Karpas-422 (cell line): ENCODE measurements around the gene HEY2. TPM values are rescaled to one million over a fixed set of nuclear protein-coding genes. Genes with fewer than 3 reads are reported as not detected.

ENCODE experiments used
- DNase-seq: peaks from one replicate; pipeline ENCODE4 v3.0.0-alpha.2; 2015
- H2AFZ ChIP-seq: fragments of 200-600 bp; sonication (generic); 2 replicates; pipeline ENCODE4 v1.6.1; 2014; ENCODE audit warnings: antibody characterized with exemption, low read length, mixed read lengths
- H3K27ac ChIP-seq: fragments of 200-600 bp; sonication (generic); 2 replicates; pipeline ENCODE4 v1.5.1; 2014; ENCODE audit warnings: mild to moderate bottlenecking, low read length, moderate library complexity
- H3K27me3 ChIP-seq: fragments of 200-600 bp; sonication (generic); 2 replicates; pipeline ENCODE4 v1.6.1; 2014; ENCODE audit warnings: low read length, mixed read lengths
- H3K36me3 ChIP-seq: fragments of 200-600 bp; sonication (generic); 2 replicates; pipeline ENCODE4 v1.6.1; 2014; ENCODE audit warnings: low read length, mixed read lengths; ENCODE audit not compliant: insufficient read depth
- H3K4me1 ChIP-seq: fragments of 200-600 bp; sonication (generic); 2 replicates; pipeline ENCODE4 v1.6.1; 2014; ENCODE audit warnings: mild to moderate bottlenecking, low read length, mixed read lengths
- H3K4me2 ChIP-seq: fragments of 200-600 bp; sonication (generic); 2 replicates; pipeline ENCODE4 v1.6.1; 2014; ENCODE audit warnings: low read length, low read depth, mild to moderate bottlenecking; ENCODE audit not compliant: poor library complexity, severe bottlenecking
- H3K4me3 ChIP-seq: fragments of 200-600 bp; sonication (generic); 2 replicates; pipeline ENCODE4 v1.5.1; 2014; ENCODE audit warnings: mild to moderate bottlenecking, antibody characterized with exemption, low read length, mixed read lengths
- H3K79me2 ChIP-seq: fragments of 200-600 bp; sonication (generic); 2 replicates; pipeline ENCODE4 v1.6.1; 2014; ENCODE audit warnings: mild to moderate bottlenecking, low read length, mixed read lengths
- H3K9ac ChIP-seq: fragments of 200-600 bp; sonication (generic); 2 replicates; pipeline ENCODE4 v1.6.0; 2014; ENCODE audit warnings: low read length
- H3K9me2 ChIP-seq: fragments of 200-600 bp; sonication (generic), shearing (Covaris generic); replicated peaks from 2 replicates; pipeline ENCODE4 v1.6.0; 2014; ENCODE audit warnings: mild to moderate bottlenecking, low read length, moderate library complexity; ENCODE audit not compliant: insufficient read depth
- H3K9me3 ChIP-seq: fragments of 300-700, 200-600 bp; sonication (generic); 2 replicates; pipeline ENCODE4 v1.6.1; 2014; ENCODE audit warnings: low read length, mixed read lengths
- H4K20me1 ChIP-seq: fragments of 200-600 bp; sonication (generic); 2 replicates; pipeline ENCODE4 v1.6.1; 2014; ENCODE audit warnings: mild to moderate bottlenecking, antibody characterized with exemption, low read length, low read depth; ENCODE audit not compliant: insufficient read depth
- total RNA-seq: library from RNA; depleted of rRNA; stranded (reverse); fragments of >200 nt; shearing (Covaris generic); gene quantifications from 2 replicates; pipeline ENCODE4 v1.2.3, GENCODE V29; 2014; ENCODE audit warnings: low replicate concordance

HEY2 gene
- total RNA-seq, 1 experiment from 2014 or later, result 0.11 TPM

GRCh38 chr6:125753218-125753936, 3.9 kb downstream of the HEY2 start:
- Histone ChIP-seq H3K4me1 (peaks cover 31% of the 10 kb centered on the region), H3K4me2 (no peak overlapping the region), H3K27ac (no peak overlapping the region), H3K9me3 (no peaks in the 10 kb centered on the region), H3K36me3 (no peaks in the 10 kb centered on the region), H3K27me3 (no peaks in the 10 kb centered on the region), H4K20me1 (no peaks in the 10 kb centered on the region), H3K9ac (no peak overlapping the region), H2AFZ (no peak overlapping the region), H3K4me3 (no peak overlapping the region), H3K9me2 (no peaks in the 10 kb centered on the region), H3K79me2 (no peaks in the 10 kb centered on the region)
- DNase-seq, result peak; percentile 60

GRCh38 chr6:125753937-125754259, 4.5 kb downstream of the HEY2 start:
- H3K9me2 ChIP-seq, result no peaks in the 10 kb centered on the region
- no peak overlapping the region for H3K27ac ChIP-seq
- H3K9me3 ChIP-seq, result no peaks in the 10 kb centered on the region
- no peaks in the 10 kb centered on the region for H3K27me3 ChIP-seq
- no peak overlapping the region for H3K4me2 ChIP-seq
- H3K9ac ChIP-seq, result no peak overlapping the region
- H3K4me3 ChIP-seq, result no peak overlapping the region
- no peak overlapping the region for H2AFZ ChIP-seq
- no peaks in the 10 kb centered on the region for H3K79me2 ChIP-seq
- H4K20me1 ChIP-seq, result no peaks in the 10 kb centered on the region
- no peak for DNase-seq
- peaks cover 26% of the 10 kb centered on the region for H3K4me1 ChIP-seq
- no peaks in the 10 kb centered on the region for H3K36me3 ChIP-seq

GRCh38 chr6:125754566-125754965, 5.1 kb downstream of the HEY2 start:
- Histone ChIP-seq H3K9me2 (no peaks in the 10 kb centered on the region), H3K36me3 (no peaks in the 10 kb centered on the region), H3K4me2 (no peak overlapping the region), H2AFZ (no peak overlapping the region), H3K9me3 (no peaks in the 10 kb centered on the region), H3K27me3 (no peaks in the 10 kb centered on the region), H3K4me1 (peaks cover 22% of the 10 kb centered on the region), H3K9ac (no peak overlapping the region), H4K20me1 (no peaks in the 10 kb centered on the region), H3K4me3 (no peak overlapping the region), H3K27ac (no peak overlapping the region), H3K79me2 (no peaks in the 10 kb centered on the region)
- no peak for DNase-seq

- H3K9me3 ChIP-seq, result no peaks in the 10 kb centered on the region
- H3K79me2 ChIP-seq, result no peaks in the 10 kb centered on the region
- no peak overlapping the region for H3K4me3 ChIP-seq
- no peaks in the 10 kb centered on the region for H3K9me2 ChIP-seq
- no peak overlapping the region for H3K27ac ChIP-seq
- H3K27me3 ChIP-seq, result no peaks in the 10 kb centered on the region
- no peak overlapping the region for H3K9ac ChIP-seq
- no peak for DNase-seq
- no peaks in the 10 kb centered on the region for H4K20me1 ChIP-seq
- no peaks in the 10 kb centered on the region for H3K36me3 ChIP-seq
- no peak overlapping the region for H3K4me2 ChIP-seq
- no peak overlapping the region for H2AFZ ChIP-seq
- peaks cover 3% of the 10 kb centered on the region; the same call in 1 of the 2 replicates for H3K4me1 ChIP-seq
Observed at GRCh38 chr6:125759184-125759902, 9.9 kb downstream of the HEY2 start.

GRCh38 chr6:125759959-125760457, 10.6 kb downstream of the HEY2 start:
- no peaks in the 10 kb centered on the region for H3K9me3 ChIP-seq
- no peak overlapping the region for H2AFZ ChIP-seq
- H3K27ac ChIP-seq, result no peak overlapping the region
- H3K9ac ChIP-seq, result no peak overlapping the region
- H3K9me2 ChIP-seq, result no peaks in the 10 kb centered on the region
- no peaks in the 10 kb centered on the region for H4K20me1 ChIP-seq
- no peaks in the 10 kb centered on the region for H3K27me3 ChIP-seq
- no peaks in the 10 kb centered on the region for H3K79me2 ChIP-seq
- no peak overlapping the region for H3K4me3 ChIP-seq
- no peak overlapping the region for H3K4me2 ChIP-seq
- H3K36me3 ChIP-seq, result no peaks in the 10 kb centered on the region
- DNase-seq, result no peak
- H3K4me1 ChIP-seq, result peaks cover 3% of the 10 kb centered on the region; the same call in 1 of the 2 replicates

GRCh38 chr6:125764121-125764671, 14.8 kb downstream of the HEY2 start:
- H3K9me2 ChIP-seq, result no peaks in the 10 kb centered on the region
- no peak overlapping the region for H3K9ac ChIP-seq
- H3K4me3 ChIP-seq, result no peak overlapping the region
- no peak overlapping the region for H2AFZ ChIP-seq
- H3K36me3 ChIP-seq, result no peaks in the 10 kb centered on the region
- H3K4me2 ChIP-seq, result no peak overlapping the region
- no peak for DNase-seq
- no peak overlapping the region for H3K27ac ChIP-seq
- peaks cover 3% of the 10 kb centered on the region; the same call in 1 of the 2 replicates for H3K4me1 ChIP-seq
- H3K79me2 ChIP-seq, result no peaks in the 10 kb centered on the region
- H3K9me3 ChIP-seq, result no peaks in the 10 kb centered on the region
- no peaks in the 10 kb centered on the region for H4K20me1 ChIP-seq
- no peaks in the 10 kb centered on the region for H3K27me3 ChIP-seq

- Histone ChIP-seq H3K79me2 (no peaks in the 10 kb centered on the region), H3K27ac (no peak overlapping the region), H3K9me2 (no peaks in the 10 kb centered on the region), H3K4me1 (no peaks in the 10 kb centered on the region), H4K20me1 (no peaks in the 10 kb centered on the region), H3K4me3 (no peak overlapping the region), H3K9me3 (no peaks in the 10 kb centered on the region), H3K36me3 (no peaks in the 10 kb centered on the region), H3K9ac (no peak overlapping the region), H2AFZ (no peak overlapping the region), H3K27me3 (no peaks in the 10 kb centered on the region), H3K4me2 (no peak overlapping the region)
- DNase-seq, result no peak
Observed at GRCh38 chr6:125765944-125766343, 16.5 kb downstream of the HEY2 start.

GRCh38 chr6:125766641-125767040, 17.2 kb downstream of the HEY2 start:
- Histone ChIP-seq H3K9me3 (no peaks in the 10 kb centered on the region), H4K20me1 (no peaks in the 10 kb centered on the region), H3K4me1 (no peaks in the 10 kb centered on the region), H3K9me2 (no peaks in the 10 kb centered on the region), H3K36me3 (no peaks in the 10 kb centered on the region), H3K79me2 (no peaks in the 10 kb centered on the region), H3K27ac (no peak overlapping the region), H3K9ac (no peak overlapping the region), H2AFZ (no peak overlapping the region), H3K27me3 (no peaks in the 10 kb centered on the region), H3K4me2 (no peak overlapping the region), H3K4me3 (no peak overlapping the region)
- DNase-seq, result no peak
